Stomach (tissue), 4 donors: Measurements from ENCODE around the gene MRPL48.

Source experiments
- POLR2A ChIP-seq, 4 donors: fragments of 450-650 bp; IDR thresholded peaks; one replicate each; pipeline ENCODE4 v1.6.1; 2016; ENCODE audit warnings: antibody characterized with exemption in 4 of 4, control low read depth in 2 of 4, mild to moderate bottlenecking in 1 of 4, moderate library complexity in 1 of 4
- POLR2AphosphoS5 ChIP-seq, 3 donors: sonication (generic); formaldehyde crosslinking; IDR thresholded peaks; one replicate each; pipeline ENCODE4 v1.6.1; 2016; ENCODE audit warnings: antibody characterized with exemption in 3 of 3
- TF ChIP-seq, protein P1 (sequence below), 7 experiments: fragments of 450-650 bp in 4 of 7; fragments of 200-600 bp in 3 of 7; sonication (generic) in 3 of 7; IDR thresholded peaks; one replicate each; pipeline ENCODE4 v1.5.1; 2016 to 2019; ENCODE audit warnings: antibody characterized with exemption in 7 of 7, control low read depth in 2 of 7, mild to moderate bottlenecking in 1 of 7

DNA sequence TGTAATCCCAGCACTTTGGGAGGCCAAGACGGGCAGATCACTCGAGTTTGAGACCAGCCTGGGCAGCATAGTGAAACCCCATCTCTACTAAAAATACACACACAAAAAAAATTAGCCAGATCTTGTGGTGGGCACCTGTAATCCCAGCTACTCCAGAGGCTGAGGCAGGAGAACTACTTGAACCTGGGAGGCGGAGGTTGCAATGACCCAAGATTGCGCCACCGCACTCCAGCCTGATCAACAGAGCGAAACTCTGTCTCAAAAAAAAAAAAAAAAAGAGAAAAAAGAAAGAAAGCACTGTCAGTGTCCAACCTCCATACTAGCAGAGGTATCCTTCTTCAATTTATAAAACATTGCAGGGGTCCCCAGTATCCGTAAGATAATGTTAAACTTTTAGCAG, 44.6 kb upstream of the MRPL48 start:
- TF ChIP-seq, protein P1, sequence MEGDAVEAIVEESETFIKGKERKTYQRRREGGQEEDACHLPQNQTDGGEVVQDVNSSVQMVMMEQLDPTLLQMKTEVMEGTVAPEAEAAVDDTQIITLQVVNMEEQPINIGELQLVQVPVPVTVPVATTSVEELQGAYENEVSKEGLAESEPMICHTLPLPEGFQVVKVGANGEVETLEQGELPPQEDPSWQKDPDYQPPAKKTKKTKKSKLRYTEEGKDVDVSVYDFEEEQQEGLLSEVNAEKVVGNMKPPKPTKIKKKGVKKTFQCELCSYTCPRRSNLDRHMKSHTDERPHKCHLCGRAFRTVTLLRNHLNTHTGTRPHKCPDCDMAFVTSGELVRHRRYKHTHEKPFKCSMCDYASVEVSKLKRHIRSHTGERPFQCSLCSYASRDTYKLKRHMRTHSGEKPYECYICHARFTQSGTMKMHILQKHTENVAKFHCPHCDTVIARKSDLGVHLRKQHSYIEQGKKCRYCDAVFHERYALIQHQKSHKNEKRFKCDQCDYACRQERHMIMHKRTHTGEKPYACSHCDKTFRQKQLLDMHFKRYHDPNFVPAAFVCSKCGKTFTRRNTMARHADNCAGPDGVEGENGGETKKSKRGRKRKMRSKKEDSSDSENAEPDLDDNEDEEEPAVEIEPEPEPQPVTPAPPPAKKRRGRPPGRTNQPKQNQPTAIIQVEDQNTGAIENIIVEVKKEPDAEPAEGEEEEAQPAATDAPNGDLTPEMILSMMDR (IDR thresholded peaks at IDR 0.05) = no peak
- TF ChIP-seq POLR2AphosphoS5 (IDR thresholded peaks at IDR 0.05) (no peak), POLR2A (IDR thresholded peaks at IDR 0.05) (no peak)
